Measurements from ENCODE around the gene HLA-DOB. TPM values are rescaled to one million over a fixed set of nuclear protein-coding genes. Genes with fewer than 3 reads are reported as not detected.

Gene HLA-DOB
- under 1 TPM in 7 of 10 donors, not detected in 3; 0.15 to 0.61 (median 0.25) TPM for polyA plus RNA-seq (ENCODE audit: insufficient read length in 10 of 10)
- long read RNA-seq, donor 1: 0 reads
- long read RNA-seq, donor 2: 0 reads
- long read RNA-seq, donor 3: 0 reads
- long read RNA-seq, donor 4: 0 reads
- long read RNA-seq, donor 5: 0 reads
- long read RNA-seq, donor 6: 0 reads
- long read RNA-seq, donor 7: 0 reads
- long read RNA-seq, donor 8: 0 reads
- long read RNA-seq, donor 9: 0 reads

GRCh38 chr6:32816746-32817204 is at the start of gene HLA-DOB:
TSS of gene HLA-DOB (minus strand) at chr6:32817002. CDS start at chr6:32816951, 51 bp downstream.
- DNase-seq: peak in 1 of 3 donors; percentile 15

- no peak for DNase-seq
Measured at GRCh38 chr6:32865724-32866443, 49.1 kb upstream of the HLA-DOB start.

DNA sequence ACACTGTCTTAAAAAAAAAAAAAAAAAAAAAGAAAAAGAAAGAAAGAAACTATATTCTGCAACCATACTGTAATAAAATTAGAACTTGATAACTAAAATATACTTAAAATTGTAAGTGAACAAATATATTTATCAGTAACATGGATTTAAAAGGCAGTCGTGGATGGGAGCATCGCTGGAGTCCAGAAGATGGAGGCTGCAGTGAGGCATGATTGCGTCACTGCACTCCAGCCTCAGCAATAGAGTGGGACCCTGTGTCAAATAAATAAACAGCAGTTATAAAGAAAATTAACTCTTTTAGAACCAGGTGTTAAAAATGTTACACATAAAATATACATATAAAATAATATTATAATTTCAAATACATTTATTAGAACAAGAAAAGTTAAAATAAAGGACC is 45.9 kb upstream of the HLA-DOB start:
- DNase-seq: no peak

DNA sequence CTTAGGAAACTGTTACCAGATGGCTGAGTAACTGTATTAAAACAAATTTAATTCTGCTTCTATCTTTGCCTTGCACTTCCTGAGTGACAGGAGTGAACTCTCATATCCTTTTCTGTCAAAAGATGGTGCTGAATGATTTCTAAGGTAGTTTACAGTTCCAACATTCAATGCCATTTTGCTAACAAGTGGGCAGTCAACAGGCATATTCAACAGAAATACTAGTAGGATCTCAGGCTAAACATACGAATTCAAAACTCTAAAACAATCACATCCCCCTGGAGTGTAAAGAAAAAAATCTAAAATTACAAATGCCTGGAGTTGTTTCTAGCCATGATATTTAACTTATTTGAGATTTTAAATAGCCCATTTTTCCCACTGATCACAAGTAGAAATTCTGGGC is 43.9 kb upstream of the HLA-DOB start:
- no peak for DNase-seq

- DNase-seq: no peak
Measured at GRCh38 chr6:32858194-32858593, 41.4 kb upstream of the HLA-DOB start.

GRCh38 chr6:32857156-32857891 is 40.5 kb upstream of the HLA-DOB start:
- no peak for DNase-seq

DNA sequence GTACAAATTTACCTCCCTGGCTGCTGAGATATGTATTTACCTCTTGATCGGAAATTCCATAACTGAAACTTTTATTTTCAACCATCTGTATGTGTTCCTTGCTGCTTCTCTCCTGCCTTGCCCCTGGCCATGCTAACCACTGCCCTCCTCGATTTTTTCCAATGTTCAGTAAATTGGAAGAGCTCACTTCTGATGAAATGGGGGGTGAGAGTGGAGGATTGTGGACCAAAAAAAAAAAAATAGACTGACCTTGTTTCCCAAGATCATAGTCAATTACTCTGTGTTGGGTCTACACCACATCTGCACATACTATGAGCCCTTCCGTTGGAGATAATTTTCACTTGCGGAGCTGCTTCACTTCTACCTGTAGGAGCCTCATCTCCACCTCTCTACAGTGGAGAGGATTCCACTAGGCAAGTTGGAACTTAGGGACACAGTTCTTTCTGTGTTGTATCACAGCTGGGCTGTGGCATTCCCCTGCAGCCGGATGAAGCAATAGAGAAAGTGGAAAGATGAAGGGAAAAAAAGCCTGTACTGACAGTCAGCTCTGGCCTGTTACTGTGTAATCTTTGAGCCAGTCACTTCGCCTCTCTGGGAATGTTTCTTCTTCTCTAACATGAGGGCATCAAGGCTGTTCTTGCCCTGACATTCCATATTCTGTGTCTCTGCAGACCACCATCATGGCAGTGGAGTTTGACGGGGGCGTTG is 38.8 kb upstream of the HLA-DOB start:
- no peak for DNase-seq

GRCh38 chr6:32854376-32855178 is 37.8 kb upstream of the HLA-DOB start:
- DNase-seq: peak in 2 of 3 donors; percentile 19 to 41

DNA sequence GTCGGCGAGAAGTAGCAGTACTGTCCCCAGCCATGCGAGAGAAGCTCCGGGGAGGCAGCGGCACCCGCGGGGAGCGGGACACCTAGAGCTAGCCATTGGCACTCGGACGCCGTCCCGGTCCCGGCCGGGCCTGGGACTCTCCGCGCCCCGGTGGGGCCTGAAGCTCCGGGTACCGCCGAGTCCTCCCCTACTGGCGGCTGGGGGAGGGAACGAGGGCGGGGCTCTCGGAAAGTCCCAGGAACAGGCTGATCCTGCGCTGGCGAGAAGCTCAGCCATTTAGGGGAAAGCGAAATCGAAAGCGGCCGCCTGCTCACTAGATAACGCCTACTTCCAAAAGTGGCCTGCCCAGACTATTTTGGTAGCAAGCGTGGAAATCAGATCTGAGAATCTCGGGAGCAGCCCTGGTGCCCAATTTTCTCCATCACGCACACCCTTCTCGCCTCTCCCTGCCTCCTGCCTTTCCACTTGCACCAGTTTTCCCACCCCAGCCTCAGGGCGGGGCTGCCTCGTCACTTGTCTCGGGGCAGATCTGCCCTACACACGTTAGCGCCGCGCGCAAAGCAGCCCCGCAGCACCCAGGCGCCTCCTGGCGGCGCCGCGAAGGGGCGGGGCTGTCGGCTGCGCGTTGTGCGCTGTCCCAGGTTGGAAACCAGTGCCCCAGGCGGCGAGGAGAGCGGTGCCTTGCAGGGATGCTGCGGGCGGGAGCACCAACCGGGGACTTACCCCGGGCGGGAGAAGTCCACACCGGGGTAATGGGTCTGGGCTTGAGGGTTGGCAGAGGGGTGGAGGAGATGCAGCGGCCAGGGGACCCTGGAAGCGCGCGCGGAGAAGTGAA is 37.0 kb upstream of the HLA-DOB start, which contains the start of the genes PSMB9 and TAP1:
TSS of gene PSMB9 (plus strand) at position 652 of the 835 bp plus-strand sequence. CDS start at position 690, 38 bp downstream.
TSS of gene TAP1 (minus strand) at position 164 of the 835 bp plus-strand sequence. CDS start at position 96, 68 bp downstream.
- DNase-seq: peak; percentile 92 to 98 (median 95)

- peak in 2 of 3 donors; percentile 41 to 61 for DNase-seq
Measured at GRCh38 chr6:32852844-32853540, 36.2 kb upstream of the HLA-DOB start.

GRCh38 chr6:32852018-32852843 is 35.4 kb upstream of the HLA-DOB start:
- no peak for DNase-seq

DNA sequence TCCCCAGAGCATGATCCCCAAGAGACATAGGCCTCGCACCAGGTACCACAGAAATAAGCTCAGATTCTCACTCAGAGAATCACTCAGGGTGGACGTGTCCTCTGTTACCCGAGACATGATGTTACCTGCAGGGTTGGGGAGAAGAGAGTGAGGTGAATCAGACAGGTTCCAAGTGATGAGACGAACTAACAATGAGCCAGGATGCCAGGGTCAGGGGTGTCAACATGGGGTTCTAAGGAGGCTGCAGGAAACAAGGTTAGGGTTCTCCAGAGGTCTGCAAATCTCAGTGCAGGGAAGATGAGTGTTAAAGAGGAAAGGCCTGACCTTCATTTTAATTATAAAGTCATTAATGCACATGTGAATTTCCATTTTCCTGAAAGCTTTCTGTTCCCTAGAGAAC is 34.2 kb upstream of the HLA-DOB start:
- DNase-seq: no peak

- no peak for DNase-seq
Measured at GRCh38 chr6:32849126-32849525, 32.3 kb upstream of the HLA-DOB start.

- no peak for DNase-seq
Measured at GRCh38 chr6:32847795-32848194, 31.0 kb upstream of the HLA-DOB start.

- no peak for DNase-seq
Measured at GRCh38 chr6:32847004-32847403, 30.2 kb upstream of the HLA-DOB start.

- peak in 1 of 3 donors; percentile 15 for DNase-seq
Measured at GRCh38 chr6:32845384-32845884, 28.6 kb upstream of the HLA-DOB start.

DNA sequence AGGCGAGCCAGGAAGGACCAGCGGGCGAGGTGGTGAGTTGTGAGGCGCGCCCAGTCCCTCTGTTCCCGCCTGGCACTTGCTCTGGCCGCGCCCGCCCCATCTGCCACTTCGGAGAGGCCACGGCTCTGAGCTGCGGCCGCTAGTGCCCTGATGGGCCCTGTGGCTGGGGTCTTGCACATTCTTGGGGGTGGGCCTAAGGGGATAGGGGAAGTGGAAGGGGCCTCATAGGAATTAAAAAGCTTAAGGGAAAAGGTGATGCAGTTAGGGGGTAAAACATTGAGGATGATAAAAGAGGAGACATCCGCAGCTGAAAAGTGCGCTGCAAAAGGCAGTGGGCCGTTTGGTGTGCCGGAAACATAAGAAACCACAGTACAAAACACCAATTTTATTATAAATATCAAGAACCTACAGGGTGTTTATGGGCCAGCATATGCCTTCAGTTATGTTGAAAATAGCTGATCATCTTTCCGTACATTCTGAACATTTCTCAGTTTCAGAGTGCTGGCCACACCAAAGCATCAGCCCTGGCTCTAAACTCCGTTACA is 28.1 kb upstream of the HLA-DOB start:
- DNase-seq: no peak
